K562 (cell line): ENCODE data around the gene ZNF354B. TPM values are rescaled to one million over a fixed set of nuclear protein-coding genes. Genes with fewer than 3 reads are reported as not detected.

Experiments used
- ATAC-seq: fragments of 200-7000 bp; cut with Tn5 transposase; 3 replicates; pipeline ENCODE4 v1.9.1; 2020; ENCODE audit warnings: moderate library complexity
- BruUV-seq: library from RNA; stranded (reverse); fragments of 400-500 nt; replicated peaks from 2 replicates; lab custom pipeline; 2021; lab: Mats Ljungman, UMichigan
- CTCF ChIA-PET: fragments of 300-600 bp; formaldehyde crosslinking; extraction: SDS; loops from one replicate; lab custom pipeline; 2021; ENCODE audit warnings: low intra/inter-chr PET ratio; lab: Yijun Ruan, JAX
- POLR2A ChIA-PET: fragments of 300-600, 350-650 bp; sonication (Branson Sonifier 250); formaldehyde crosslinking; extraction: SDS; loops from one replicate; lab custom pipeline; 2021; ENCODE audit warnings: antibody characterized with exemption, inconsistent platforms; lab: Yijun Ruan, JAX
- DNase-seq, 4 experiments: peaks; one replicate each; pipeline versions ENCODE4 v3.0.0 to v3.0.0-alpha.2; 2011 to 2018; ENCODE audit warnings: low spot score in 3 of 4, mixed read lengths in 3 of 4; ENCODE audit errors: extremely low read depth in 1 of 4
- FAIRE-seq: peaks from 2 replicates; lab custom pipeline; 2011; peaks lifted over from hg19 to GRCh38; lab: Jason Lieb, UNC
- H2AFZ ChIP-seq: 2 replicates; pipeline ENCODE4 v1.6.0; 2011; ENCODE audit warnings: low read depth, low read length, control low read depth, inconsistent platforms
- H3K27ac ChIP-seq: fragments of 200-600 bp; 3 replicates; pipeline ENCODE4 v1.8.0; 2011; ENCODE audit warnings: low read depth, mild to moderate bottlenecking, control low read depth, inconsistent platforms, low read length, moderate library complexity, mixed read lengths; ENCODE audit errors: extremely low read depth
- H3K27me3 ChIP-seq, 2 experiments: fragments of 300-600 bp in 1 of 2; 2 replicates in 1 of 2; 3 replicates in 1 of 2; pipeline versions ENCODE4 v1.6.0 to v1.8.0; 2011; ENCODE audit warnings: inconsistent platforms in 2 of 2, low read length in 2 of 2, mild to moderate bottlenecking in 1 of 2, mixed read lengths in 1 of 2, moderate library complexity in 1 of 2; ENCODE audit not compliant: control insufficient read depth in 2 of 2, insufficient read depth in 2 of 2
- H3K36me3 ChIP-seq: fragments of 300-600 bp; 3 replicates; pipeline ENCODE4 v1.8.0; 2011; ENCODE audit warnings: mild to moderate bottlenecking, low read length, inconsistent platforms; ENCODE audit not compliant: control insufficient read depth, insufficient read depth
- H3K4me1 ChIP-seq, 2 experiments: fragments of 200-600 bp in 1 of 2; replicated peaks in 1 of 2; 2 replicates in 1 of 2; 3 replicates in 1 of 2; pipeline versions ENCODE4 v1.5.1 to v1.8.0; 2011; ENCODE audit warnings: inconsistent platforms in 2 of 2, low read length in 2 of 2, mild to moderate bottlenecking in 1 of 2, mixed read lengths in 1 of 2, moderate library complexity in 1 of 2; ENCODE audit not compliant: control insufficient read depth in 2 of 2, insufficient read depth in 2 of 2
- H3K4me2 ChIP-seq: 2 replicates; pipeline ENCODE4 v1.6.1; 2011; ENCODE audit warnings: low read length, control low read depth, inconsistent platforms, mixed read lengths; ENCODE audit not compliant: insufficient read depth
- H3K4me3 ChIP-seq: fragments of 200-600 bp; sonication (generic), shearing (Covaris generic); 2 replicates; pipeline ENCODE4 v1.5.1; 2016; ENCODE audit warnings: control low read depth, inconsistent platforms
- H3K79me2 ChIP-seq: fragments of 200-600 bp; 3 replicates; pipeline ENCODE4 v1.8.0; 2011; ENCODE audit warnings: low read length, inconsistent platforms; ENCODE audit not compliant: control insufficient read depth, insufficient read depth
- H3K9ac ChIP-seq, 2 experiments: 2 replicates each; pipeline versions ENCODE4 v1.6.0 to v1.6.1; 2011; ENCODE audit warnings: low read depth in 2 of 2, low read length in 2 of 2, control low read depth in 1 of 2, inconsistent platforms in 1 of 2, mild to moderate bottlenecking in 1 of 2, mixed read lengths in 1 of 2; ENCODE audit not compliant: insufficient read depth in 1 of 2
- H3K9me1 ChIP-seq: one replicate; pipeline ENCODE4 v1.6.0; 2011; ENCODE audit warnings: inconsistent platforms, mild to moderate bottlenecking, low read length, moderate library complexity; ENCODE audit not compliant: control insufficient read depth, insufficient read depth
- H3K9me3 ChIP-seq: replicated peaks from 2 replicates; pipeline ENCODE4 v1.5.1; 2011; ENCODE audit warnings: low read depth, low read length, inconsistent platforms; ENCODE audit not compliant: control insufficient read depth, insufficient read depth
- H4K20me1 ChIP-seq: replicated peaks from 2 replicates; pipeline ENCODE4 v1.6.1; 2011; ENCODE audit warnings: low read length, inconsistent platforms, mixed read lengths; ENCODE audit not compliant: control insufficient read depth, insufficient read depth
- ATF1 ChIP-seq, 2 experiments: fragments of 450-650 bp in 1 of 2; IDR thresholded peaks; 2 replicates each; pipeline ENCODE4 v1.6.1; 2016; ENCODE audit warnings: missing compliant biosample characterization in 1 of 2, missing genetic modification characterization in 1 of 2
- BRF1 ChIP-seq: IDR thresholded peaks from 3 replicates; pipeline ENCODE4 v1.6.1; 2011; ENCODE audit warnings: borderline replicate concordance, mild to moderate bottlenecking; ENCODE audit not compliant: insufficient read length; ENCODE audit errors: extremely low read depth
- ETS2 ChIP-seq: IDR thresholded peaks from 2 replicates; pipeline ENCODE4 v1.6.1; 2016; ENCODE audit warnings: borderline replicate concordance, missing genetic modification characterization, mild to moderate bottlenecking, moderate library complexity, missing compliant biosample characterization; ENCODE audit not compliant: poor library complexity, severe bottlenecking
- EWSR1 ChIP-seq: fragments of 450-650 bp; IDR thresholded peaks from 2 replicates; pipeline ENCODE4 v1.6.1; 2018; ENCODE audit warnings: borderline replicate concordance, mild to moderate bottlenecking, low read depth, moderate library complexity; ENCODE audit not compliant: partially characterized antibody
- FOSL1 ChIP-seq: fragments of 200-800 bp; sonication (Bioruptor generic); conservative IDR thresholded peaks from 2 replicates; pipeline ENCODE4 v1.6.1; 2016; ENCODE audit warnings: missing genetic modification characterization, missing compliant biosample characterization
- JUN ChIP-seq, 2 experiments: sonication (generic) in 1 of 2; formaldehyde crosslinking in 1 of 2; IDR thresholded peaks; 2 replicates each; pipeline versions ENCODE4 v1.6.1 to v1.8.0; 2012 to 2022; ENCODE audit warnings: borderline replicate concordance in 2 of 2, mild to moderate bottlenecking in 2 of 2, improper control_type of control experiment in 1 of 2, low read depth in 1 of 2, low read length in 1 of 2, missing genetic modification reagents in 1 of 2
- MLLT1 ChIP-seq, 2 experiments: fragments of 450-650 bp; IDR thresholded peaks; 2 replicates each; pipeline ENCODE4 v1.6.1; 2016
- NFIX ChIP-seq: fragments of 250-450 bp; sonication (Bioruptor Pico); IDR thresholded peaks from 2 replicates; pipeline ENCODE4 v1.4.0; 2020; ENCODE audit warnings: low read depth, mild to moderate bottlenecking, moderate library complexity
- ZNF197 ChIP-seq: fragments of 200-800 bp; sonication (Bioruptor generic); IDR thresholded peaks from 2 replicates; pipeline ENCODE4 v1.6.1; 2016; ENCODE audit warnings: low read depth, missing genetic modification characterization, missing compliant biosample characterization
- ZNF224 ChIP-seq: sonication (generic); formaldehyde crosslinking; IDR thresholded peaks from 2 replicates; pipeline ENCODE4 v1.8.0; 2022; ENCODE audit warnings: mild to moderate bottlenecking, missing genetic modification reagents
- ZNF316 ChIP-seq: fragments of 450-650 bp; IDR thresholded peaks from 2 replicates; pipeline ENCODE4 v1.6.1; 2016
- ZNF583 ChIP-seq: fragments of 250-450 bp; sonication (Bioruptor Pico); IDR thresholded peaks from 2 replicates; pipeline ENCODE4 v1.4.0; 2020
- whole genome bisulfite sequencing: fragments of 100-300 bp; shearing (Covaris generic); methylation state at CpG from one replicate; pipeline ENCODE4 v1.1.6; 2016; ENCODE audit warnings: low coverage, mixed read lengths; ENCODE audit not compliant: insufficient coverage; ENCODE audit errors: missing lambda C conversion rate; 5-methylcytosine and 5-hydroxymethylcytosine counted together
- in situ Hi-C: fragments of 300-500 bp; cut with MboI; formaldehyde crosslinking; loops from 4 replicates; pipeline ENCODE4 v1.15.0; 2018; ENCODE audit warnings: inconsistent platforms, mixed read lengths
- intact Hi-C: fragments of 100-400 bp; cut with micrococcal nuclease; formaldehyde crosslinking; loops from 2 replicates; pipeline ENCODE4 v1.14.2; 2022
- polyA plus RNA-seq, 8 experiments: library from polyadenylated mRNA; depleted of rRNA in 4 of 8; stranded (reverse) in 5 of 8; unstranded in 3 of 8; fragments of >200 nt; fragmentation: Nextera tagmentation in 2 of 8; fragmentation: Illumina TruSeq in 1 of 8; extraction: Ambion mirVana in 2 of 8; extraction: Trizol in 1 of 8; gene quantifications; 2 replicates each; pipeline versions ENCODE4 v1.2.1 to v1.2.3, GENCODE V29; 2011 to 2014; ENCODE audit warnings: inconsistent platforms in 1 of 8, missing spikeins in 1 of 8
- total RNA-seq, 7 experiments: library from RNA; depleted of rRNA in 6 of 7; stranded (reverse); fragments of >200 nt in 6 of 7; fragmentation: Illumina TruSeq in 2 of 7; extraction: Trizol in 2 of 7; gene quantifications; 2 replicates each; pipeline versions ENCODE4 v1.2.1 to v1.2.3, GENCODE V29; 2011 to 2021; ENCODE audit warnings: low replicate concordance in 1 of 7
- TF ChIP-seq, protein P1 (sequence below), 2 experiments: IDR thresholded peaks; 2 replicates each; pipeline ENCODE4 v1.6.1; 2012; ENCODE audit warnings: improper control_type of control experiment in 2 of 2, low read depth in 2 of 2, low read length in 2 of 2, borderline replicate concordance in 1 of 2

Gene ZNF354B
- total and polyA plus RNA-seq, 9 of the 15 experiments (the other 6 are each of a cell fraction or from before 2014, with no cell fraction given): 1.8 to 18.3 (median 11.2) TPM

- intact Hi-C loops: loop anchor here (5.0 to 10.0 kb wide), 3 partner anchors 212 to 599 kb away; partner anchors contain the start of gene CLK4
- Histone ChIP-seq H4K20me1 (no peaks in the 10 kb centered on the region), H3K9me3 (no peaks in the 10 kb centered on the region; the same call in 1 of the 2 replicates), H3K36me3 (no peaks in the 10 kb centered on the region), H3K9me1 (no peaks in the 10 kb centered on the region), H3K9ac (no peak overlapping the region), H3K27ac (no peak overlapping the region)
- in situ Hi-C loops: loop anchor here (25.0 kb wide), 1 partner anchor 549 kb away; no protein-coding TSS in a partner anchor
- TF ChIP-seq ZNF316 (no peak), ZNF224 (CRISPR knock-in tag) (no peak), FOSL1 (tag) (no peak), MLLT1 (IDR thresholded peaks at IDR 0.05) (no peak), BRF1 (no peak), NFIX (no peak), ZNF583 (CRISPR knock-in tag) (no peak), ETS2 (tag) (no peak), EWSR1 (no peak), ATF1 (CRISPR knock-in tag; IDR thresholded peaks at IDR 0.05) (no peak), ATF1 (tag; IDR thresholded peaks at IDR 0.05) (no peak), JUN (IDR thresholded peaks at IDR 0.05; ENCODE audit: borderline replicate concordance, low read depth, low read length) (no peak), JUN (CRISPR knock-in tag; IDR thresholded peaks at IDR 0.05; ENCODE audit: borderline replicate concordance) (no peak), ZNF197 (no peak)
- TF ChIP-seq, protein P1, sequence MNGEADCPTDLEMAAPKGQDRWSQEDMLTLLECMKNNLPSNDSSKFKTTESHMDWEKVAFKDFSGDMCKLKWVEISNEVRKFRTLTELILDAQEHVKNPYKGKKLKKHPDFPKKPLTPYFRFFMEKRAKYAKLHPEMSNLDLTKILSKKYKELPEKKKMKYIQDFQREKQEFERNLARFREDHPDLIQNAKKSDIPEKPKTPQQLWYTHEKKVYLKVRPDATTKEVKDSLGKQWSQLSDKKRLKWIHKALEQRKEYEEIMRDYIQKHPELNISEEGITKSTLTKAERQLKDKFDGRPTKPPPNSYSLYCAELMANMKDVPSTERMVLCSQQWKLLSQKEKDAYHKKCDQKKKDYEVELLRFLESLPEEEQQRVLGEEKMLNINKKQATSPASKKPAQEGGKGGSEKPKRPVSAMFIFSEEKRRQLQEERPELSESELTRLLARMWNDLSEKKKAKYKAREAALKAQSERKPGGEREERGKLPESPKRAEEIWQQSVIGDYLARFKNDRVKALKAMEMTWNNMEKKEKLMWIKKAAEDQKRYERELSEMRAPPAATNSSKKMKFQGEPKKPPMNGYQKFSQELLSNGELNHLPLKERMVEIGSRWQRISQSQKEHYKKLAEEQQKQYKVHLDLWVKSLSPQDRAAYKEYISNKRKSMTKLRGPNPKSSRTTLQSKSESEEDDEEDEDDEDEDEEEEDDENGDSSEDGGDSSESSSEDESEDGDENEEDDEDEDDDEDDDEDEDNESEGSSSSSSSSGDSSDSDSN (IDR thresholded peaks at IDR 0.05; ENCODE audit: borderline replicate concordance in 1 of 2, low read depth in 2 of 2, low read length in 2 of 2): no peak
- TF ChIP-seq, all 486 proteins: peak for 0
- H3K79me2 ChIP-seq: peaks cover 6% of the 10 kb centered on the region
- POLR2A ChIA-PET: no interaction called here
- peaks cover 0 to 14% of the 10 kb centered on the region in 2 experiments; a peak in 2 of 5 replicates for H3K4me1 ChIP-seq
- BruUV-seq: no TSS peak
- CTCF ChIA-PET: no interaction called here
- H2AFZ ChIP-seq: no peak overlapping the region
- no peak for ATAC-seq
- no peaks in the 10 kb centered on the region for H3K27me3 ChIP-seq
- no peak overlapping the region for H3K4me2 ChIP-seq
- no peak for DNase-seq
- H3K4me3 ChIP-seq: no peak overlapping the region
- FAIRE-seq: no peak
- 2% methylated on average over 4 of the region's 4 CpGs for WGBS
Observed at GRCh38 chr5:178836628-178837027, 23.1 kb upstream of the ZNF354B start.
